A549 treated with AZD9567 at 1 μM for 4 hours (cell line): ENCODE measurements around the gene CSE1L. TPM values are rescaled to one million over a fixed set of nuclear protein-coding genes. Genes with fewer than 3 reads are reported as not detected.

Source experiments
- total RNA-seq: library from RNA; stranded (reverse); fragments of 200-300 nt; extraction: Qiagen RNA extraction; gene quantifications from 5 replicates; pipeline ENCODE4 v1.2.3, GENCODE V29; 2022; ENCODE audit not compliant: insufficient read depth

CSE1L gene
- total RNA-seq = 87.7 to 114 TPM (median 91.0 TPM) in 5 replicates

GRCh38 chr20:49046087-49046900 lies at the start of gene CSE1L:
TSS of gene CSE1L (plus strand) at chr20:49046312. CDS start at chr20:49058464, 12,152 bp downstream.

Other genes starting within 250 kb of the CSE1L start
- 7.5 to 11.4 TPM (median 10.7 TPM) in 5 replicates for gene PREX1, start 218.3 kb upstream of the CSE1L start, total RNA-seq
- gene ARFGEF2, start 124.6 kb upstream of the CSE1L start, total RNA-seq = 11.8 to 15.8 TPM (median 14.6 TPM) in 5 replicates
- 56.0 to 80.0 TPM (median 60.7 TPM) in 5 replicates for gene STAU1, start 142.0 kb downstream of the CSE1L start, total RNA-seq
- 50.9 to 61.2 TPM (median 60.5 TPM) in 5 replicates for gene DDX27, start 173.1 kb downstream of the CSE1L start, total RNA-seq
- 20.9 to 24.1 TPM (median 23.6 TPM) in 5 replicates for gene ZNFX1, start 231.7 kb downstream of the CSE1L start, total RNA-seq